ENCODE data around the gene SKOR1. TPM values are rescaled to one million over a fixed set of nuclear protein-coding genes. Genes with fewer than 3 reads are reported as not detected.

Gene SKOR1
- total and polyA plus RNA-seq, 2 of the 8 experiments (the other 6 are each of a cell fraction or from before 2014, with no cell fraction given): 0.03 to 0.11 TPM

GRCh38 chr15:67828969-67829646 is 3.8 kb downstream of the SKOR1 start:
- Histone ChIP-seq H3K4me1 (replicated peaks in 1 of 4; ENCODE audit: control insufficient read depth in 3 of 4, insufficient read depth in 4 of 4, low read length in 3 of 4) (peaks cover 15 to 51% (median 36%) of the 10 kb centered on the region in 4 experiments), H3K4me2 (ENCODE audit: insufficient read depth in 1 of 2, low read depth in 2 of 2, low read length in 2 of 2) (peak overlapping the region; percentile 48 to 57), H3K9me3 (ENCODE audit: insufficient read depth in 2 of 2, low read depth in 1 of 2, low read length in 1 of 2) (peaks cover 0 to 4% of the 10 kb centered on the region in 2 experiments; a peak in 1 of 4 replicates), H3K56ac (replicated peaks; ENCODE audit: insufficient read length, low read depth, low read length) (no peak overlapping the region), H3K23ac (ENCODE audit: insufficient read length) (no peak overlapping the region), H3K4me3 (ENCODE audit: extremely low read depth in 1 of 4, insufficient read depth in 2 of 4, low read depth in 3 of 4, low read length in 4 of 4) (peak overlapping the region in 3 of 4 experiments; percentile 4 to 46 (median 14); a peak in 5 of 8 replicates), H4K20me1 (replicated peaks in 1 of 2; ENCODE audit: control insufficient read depth in 1 of 2, insufficient read depth in 2 of 2, low read length in 2 of 2) (peaks cover 11 to 26% of the 10 kb centered on the region in 2 experiments), H3K23me2 (ENCODE audit: low read depth, low read length) (peaks cover 11% of the 10 kb centered on the region; the same call in 1 of the 2 replicates), H2AFZ (ENCODE audit: low read length) (no peak overlapping the region), H2BK5ac (ENCODE audit: low read depth, low read length) (no peak overlapping the region), H3K18ac (ENCODE audit: extremely low read depth, low read length) (no peak overlapping the region), H2BK15ac (ENCODE audit: low read length) (no peak overlapping the region), H3K9ac (replicated peaks in 1 of 4; ENCODE audit: extremely low read depth in 1 of 4, low read depth in 3 of 4, low read length in 3 of 4) (no peak overlapping the region), H3K79me2 (ENCODE audit: control insufficient read depth in 1 of 2, insufficient read depth in 2 of 2, low read length in 2 of 2) (no peaks in the 10 kb centered on the region), H2AK5ac (ENCODE audit: low read depth, low read length) (no peak overlapping the region), H3K36me3 (ENCODE audit: control insufficient read depth in 2 of 4, insufficient read depth in 4 of 4, low read length in 3 of 4) (peaks cover 0 to 20% (median 0%) of the 10 kb centered on the region in 4 experiments; a peak in 1 of 8 replicates), H2BK20ac (ENCODE audit: low read length) (no peak overlapping the region), H3K27me3 (replicated peaks in 1 of 4; ENCODE audit: control insufficient read depth in 3 of 4, extremely low read depth in 1 of 4, insufficient read depth in 3 of 4, low read length in 3 of 4) (peaks cover 95 to 100% (median 100%) of the 10 kb centered on the region in 4 experiments), H2BK120ac (replicated peaks; ENCODE audit: low read depth, low read length) (no peak overlapping the region), H2BK12ac (ENCODE audit: low read depth, low read length) (peak overlapping the region; percentile 75; the same call in 1 of the 2 replicates), H3K27ac (ENCODE audit: low read depth, low read length) (no peak overlapping the region), H3K4ac (replicated peaks; ENCODE audit: insufficient read length, low read depth, low read length) (peak overlapping the region; percentile 28), H3K79me1 (ENCODE audit: low read depth, low read length) (no peaks in the 10 kb centered on the region), H4K8ac (ENCODE audit: extremely low read depth, insufficient read depth, low read length) (no peak overlapping the region), H3K14ac (ENCODE audit: insufficient read length) (no peak overlapping the region), H4K91ac (replicated peaks; ENCODE audit: insufficient read length, low read length) (no peak overlapping the region), H4K5ac (ENCODE audit: insufficient read length, low read depth, low read length) (no peak overlapping the region)
- DNase-seq (ENCODE audit: low read depth in 1 of 2, low spot score in 2 of 2) (peak in 1 of 2 experiments; percentile 55), FAIRE-seq (no peak)
- WGBS, 2 experiments (ENCODE audit: extremely low coverage in 1 of 2, insufficient coverage in 1 of 2, insufficient read length in 1 of 2, insufficient replicate concordance in 2 of 2, low coverage in 1 of 2, low lambda C conversion rate in 2 of 2, missing lambda C conversion rate in 1 of 2): 5% methylated on average over 46 of the region's 54 CpGs; no CpG with 5 or more reads in 1 of the 2 experiments
- ChIA-PET POLR2A (ENCODE audit: partially characterized antibody) (interaction anchor here (4.1 kb wide), 1 partner anchor 7 kb away, joined by 24 read pairs; no protein-coding TSS in a partner anchor), CTCF (ENCODE audit: partially characterized antibody) (interaction anchor here (1.0 to 1.5 kb wide), 2 partner anchors 46 to 340 kb away, joined by 3 to 4 read pairs; no protein-coding TSS in a partner anchor)
- peak; percentile 66 for TF ChIP-seq SUZ12 (IDR thresholded peaks at IDR 0.05; ENCODE audit: low read length)
- peak; percentile 67; the same call in 1 of the 2 replicates for TF ChIP-seq CBX8 (IDR thresholded peaks at IDR 0.05; ENCODE audit: borderline replicate concordance, low read depth, low read length)
- no peak for TF ChIP-seq KDM5A (IDR thresholded peaks at IDR 0.05; ENCODE audit: low read length)
- peak; percentile 81 for TF ChIP-seq EZH2 (IDR thresholded peaks at IDR 0.05; ENCODE audit: low read depth, low read length, severe bottlenecking)
- TF ChIP-seq RNF2 (IDR thresholded peaks at IDR 0.05; ENCODE audit: borderline replicate concordance, low read depth, low read length, missing control alignments, poor library complexity, severe bottlenecking): peak; percentile 86
